GM23338 (cell line): ENCODE measurements around the gene TAF11L13.

Experiments used
- CREB1 ChIP-seq: fragments of 250-450 bp; sonication (Bioruptor Pico); IDR thresholded peaks from 2 replicates; pipeline ENCODE4 v1.5.0; 2020; ENCODE audit warnings: low read depth, mild to moderate bottlenecking, moderate library complexity
- CTCF ChIP-seq, 2 experiments: fragments of 200-600 bp in 1 of 2; sonication (generic) in 1 of 2; conservative IDR thresholded peaks; 2 replicates each; pipeline versions ENCODE4 v1.5.1 to v1.6.1; 2016 to 2017; ENCODE audit warnings: antibody characterized with exemption in 2 of 2, low read depth in 2 of 2, mild to moderate bottlenecking in 2 of 2, moderate library complexity in 1 of 2
- ETS1 ChIP-seq: IDR thresholded peaks from 2 replicates; pipeline ENCODE4 v1.6.1; 2016; ENCODE audit warnings: antibody characterized with exemption
- EZH2 ChIP-seq: fragments of 200-600 bp; sonication (generic); IDR thresholded peaks from one replicate; pipeline ENCODE4 v1.8.0; 2017; ENCODE audit warnings: antibody characterized with exemption, mild to moderate bottlenecking, low read depth; ENCODE audit not compliant: unreplicated experiment
- EZH2phosphoT487 ChIP-seq: fragments of 200-600 bp; sonication (generic); IDR thresholded peaks from one replicate; pipeline ENCODE4 v1.8.1; 2018; ENCODE audit warnings: antibody characterized with exemption; ENCODE audit not compliant: unreplicated experiment
- JUNB ChIP-seq: IDR thresholded peaks from one replicate; pipeline ENCODE4 v1.6.1; 2016; ENCODE audit warnings: antibody characterized with exemption; ENCODE audit not compliant: unreplicated experiment
- NANOG ChIP-seq: IDR thresholded peaks from 2 replicates; pipeline ENCODE4 v1.6.1; 2016; ENCODE audit warnings: antibody characterized with exemption, borderline replicate concordance
- POLR2AphosphoS5 ChIP-seq: IDR thresholded peaks from 2 replicates; pipeline ENCODE4 v1.6.1; 2016; ENCODE audit warnings: antibody characterized with exemption, low read depth
- REST ChIP-seq: IDR thresholded peaks from one replicate; pipeline ENCODE4 v1.6.1; 2018; ENCODE audit warnings: antibody characterized with exemption; ENCODE audit not compliant: unreplicated experiment
- STAT1 ChIP-seq: IDR thresholded peaks from one replicate; pipeline ENCODE4 v1.6.1; 2016; ENCODE audit warnings: antibody characterized with exemption; ENCODE audit not compliant: unreplicated experiment
- ZNF114 ChIP-seq: fragments of 250-450 bp; sonication (Bioruptor Pico); IDR thresholded peaks from 2 replicates; pipeline ENCODE4 v1.5.0; 2020; ENCODE audit warnings: mild to moderate bottlenecking, moderate library complexity
- ZNF331 ChIP-seq: fragments of 250-450 bp; sonication (Bioruptor Pico); IDR thresholded peaks from 2 replicates; pipeline ENCODE4 v1.5.0; 2020; ENCODE audit warnings: low read depth, mild to moderate bottlenecking, moderate library complexity

GRCh38 chr5:17625686-17626085 is 6.2 kb upstream of the TAF11L13 start:
- no peak for TF ChIP-seq CTCF (conservative IDR thresholded peaks at IDR 0.05; ENCODE audit: low read depth in 2 of 2)
- TF ChIP-seq CREB1 (CRISPR knock-in tag) = no peak
- TF ChIP-seq EZH2 = no peak
- no peak for TF ChIP-seq POLR2AphosphoS5
- TF ChIP-seq EZH2phosphoT487 = no peak
- TF ChIP-seq ETS1 = no peak
- TF ChIP-seq JUNB = no peak
- no peak for TF ChIP-seq REST
- TF ChIP-seq ZNF331 (CRISPR knock-in tag) = no peak
- no peak for TF ChIP-seq ZNF114 (CRISPR knock-in tag)
- no peak for TF ChIP-seq STAT1
- TF ChIP-seq NANOG = no peak
